H1 (cell line): ENCODE data around the gene SLC17A6. TPM values are rescaled to one million over a fixed set of nuclear protein-coding genes. Genes with fewer than 3 reads are reported as not detected.

Source experiments
- CTCF ChIA-PET: fragments of 300-600 bp; sonication (Branson Sonifier 250); formaldehyde crosslinking; loops from one replicate; lab custom pipeline; 2021; ENCODE audit not compliant: partially characterized antibody; lab: Charles Lee
- POLR2A ChIA-PET: fragments of 300-600 bp; sonication (Branson Sonifier 250); formaldehyde crosslinking; loops from one replicate; lab custom pipeline; 2021; ENCODE audit warnings: inconsistent platforms; ENCODE audit not compliant: partially characterized antibody; lab: Charles Lee
- DNase-seq, 2 experiments: peaks; one replicate each; pipeline versions ENCODE4 v3.0.0 to v3.0.0-alpha.2; 2010 to 2022; ENCODE audit warnings: low spot score in 2 of 2, low read depth in 1 of 2, mixed read lengths in 1 of 2
- FAIRE-seq: peaks from 2 replicates; lab custom pipeline; 2011; peaks lifted over from hg19 to GRCh38; lab: Jason Lieb, UNC
- H2AFZ ChIP-seq: 2 replicates; pipeline ENCODE4 v1.8.1; 2012; ENCODE audit warnings: low read length, inconsistent platforms
- H2AK5ac ChIP-seq: 2 replicates; pipeline ENCODE4 v1.6.1; 2013; ENCODE audit warnings: low read depth, low read length
- H2BK120ac ChIP-seq: replicated peaks from 2 replicates; pipeline ENCODE3; 2013; ENCODE audit warnings: low read depth, low read length, inconsistent platforms
- H2BK12ac ChIP-seq: 2 replicates; pipeline ENCODE4 v1.6.1; 2013; ENCODE audit warnings: low read depth, low read length
- H2BK15ac ChIP-seq: 2 replicates; pipeline ENCODE4 v1.6.1; 2013; ENCODE audit warnings: low read length
- H2BK20ac ChIP-seq: 2 replicates; pipeline ENCODE4 v1.6.1; 2013; ENCODE audit warnings: low read length
- H2BK5ac ChIP-seq: 2 replicates; pipeline ENCODE4 v1.6.1; 2013; ENCODE audit warnings: low read depth, low read length
- H3K14ac ChIP-seq: 2 replicates; pipeline ENCODE4 v1.6.1; 2013; ENCODE audit warnings: inconsistent platforms; ENCODE audit not compliant: insufficient read length
- H3K18ac ChIP-seq: 2 replicates; pipeline ENCODE4 v1.6.1; 2013; ENCODE audit warnings: low read length; ENCODE audit errors: extremely low read depth
- H3K23ac ChIP-seq: 2 replicates; pipeline ENCODE4 v1.6.1; 2013; ENCODE audit warnings: inconsistent platforms; ENCODE audit not compliant: insufficient read length
- H3K23me2 ChIP-seq: 2 replicates; pipeline ENCODE4 v1.6.1; 2013; ENCODE audit warnings: low read depth, low read length
- H3K27ac ChIP-seq: 2 replicates; pipeline ENCODE4 v1.6.1; 2011; ENCODE audit warnings: low read depth, low read length, inconsistent platforms
- H3K27me3 ChIP-seq, 4 experiments: replicated peaks in 1 of 4; 1 replicate in 1 of 4; 2 replicates in 3 of 4; pipeline versions ENCODE4 v1.6.1 to v1.8.1; 2011 to 2013; ENCODE audit warnings: low read length in 3 of 4, mild to moderate bottlenecking in 3 of 4, inconsistent platforms in 2 of 4, mixed read lengths in 2 of 4, moderate library complexity in 1 of 4; ENCODE audit not compliant: control insufficient read depth in 3 of 4, insufficient read depth in 3 of 4; ENCODE audit errors: extremely low read depth in 1 of 4
- H3K36me3 ChIP-seq, 4 experiments: 2 replicates each; pipeline versions ENCODE4 v1.6.1 to v1.8.1; 2011 to 2013; ENCODE audit warnings: mild to moderate bottlenecking in 4 of 4, low read length in 3 of 4, moderate library complexity in 2 of 4, control low read depth in 1 of 4, inconsistent platforms in 1 of 4; ENCODE audit not compliant: insufficient read depth in 4 of 4, control insufficient read depth in 2 of 4
- H3K4ac ChIP-seq: replicated peaks from 2 replicates; pipeline ENCODE3; 2013; ENCODE audit warnings: low read length, low read depth, mixed read lengths, inconsistent platforms; ENCODE audit not compliant: insufficient read length
- H3K4me1 ChIP-seq, 4 experiments: replicated peaks in 1 of 4; 1 replicate in 1 of 4; 2 replicates in 3 of 4; pipeline versions ENCODE4 v1.6.1 to v1.8.1; 2011 to 2013; ENCODE audit warnings: low read length in 3 of 4, inconsistent platforms in 2 of 4, mixed read lengths in 1 of 4; ENCODE audit not compliant: insufficient read depth in 4 of 4, control insufficient read depth in 3 of 4
- H3K4me2 ChIP-seq, 2 experiments: 2 replicates each; pipeline versions ENCODE4 v1.6.1 to v1.8.1; 2011 to 2013; ENCODE audit warnings: low read depth in 2 of 2, low read length in 2 of 2, control low read depth in 1 of 2, inconsistent platforms in 1 of 2, mild to moderate bottlenecking in 1 of 2; ENCODE audit not compliant: insufficient read depth in 1 of 2
- H3K4me3 ChIP-seq, 4 experiments: fragments of 200-600, 300-600 bp in 1 of 4; sonication (generic), shearing (Covaris generic), sonication (Bioruptor Twin) in 1 of 4; 2 replicates each; pipeline versions ENCODE4 v1.5.1 to v1.8.1; 2011 to 2016; ENCODE audit warnings: low read length in 4 of 4, low read depth in 3 of 4, control low read depth in 2 of 4, inconsistent platforms in 2 of 4, mild to moderate bottlenecking in 2 of 4, mixed read lengths in 1 of 4, moderate library complexity in 1 of 4; ENCODE audit not compliant: insufficient read depth in 2 of 4; ENCODE audit errors: extremely low read depth in 1 of 4
- H3K56ac ChIP-seq: replicated peaks from 2 replicates; pipeline ENCODE3; 2013; ENCODE audit warnings: low read depth, mild to moderate bottlenecking, mixed read lengths, low read length, inconsistent platforms; ENCODE audit not compliant: insufficient read length
- H3K79me1 ChIP-seq: 2 replicates; pipeline ENCODE4 v1.6.1; 2013; ENCODE audit warnings: low read depth, low read length, control low read depth
- H3K79me2 ChIP-seq, 2 experiments: 2 replicates each; pipeline versions ENCODE4 v1.6.1 to v1.8.1; 2012 to 2013; ENCODE audit warnings: low read length in 2 of 2, mild to moderate bottlenecking in 2 of 2, inconsistent platforms in 1 of 2; ENCODE audit not compliant: insufficient read depth in 2 of 2, control insufficient read depth in 1 of 2
- H3K9ac ChIP-seq, 4 experiments: replicated peaks in 1 of 4; 1 replicate in 1 of 4; 2 replicates in 3 of 4; pipeline versions ENCODE4 v1.6.1 to v1.8.1; 2011 to 2013; ENCODE audit warnings: low read depth in 3 of 4, low read length in 3 of 4, control low read depth in 2 of 4, mild to moderate bottlenecking in 2 of 4, moderate library complexity in 2 of 4, inconsistent platforms in 1 of 4; ENCODE audit errors: extremely low read depth in 1 of 4
- H3K9me3 ChIP-seq, 2 experiments: 2 replicates each; pipeline versions ENCODE4 v1.6.1 to v1.8.1; 2012 to 2013; ENCODE audit warnings: mild to moderate bottlenecking in 2 of 2, moderate library complexity in 2 of 2, control low read depth in 1 of 2, inconsistent platforms in 1 of 2, low read depth in 1 of 2, low read length in 1 of 2, mixed read lengths in 1 of 2; ENCODE audit not compliant: insufficient read depth in 2 of 2
- H4K20me1 ChIP-seq, 2 experiments: replicated peaks in 1 of 2; 2 replicates each; pipeline versions ENCODE3 to v1.8.1; 2011 to 2013; ENCODE audit warnings: inconsistent platforms in 2 of 2, low read length in 2 of 2, mild to moderate bottlenecking in 1 of 2; ENCODE audit not compliant: insufficient read depth in 2 of 2, control insufficient read depth in 1 of 2
- H4K5ac ChIP-seq: 2 replicates; pipeline ENCODE4 v1.6.1; 2013; ENCODE audit warnings: low read length, low read depth, mixed read lengths, inconsistent platforms; ENCODE audit not compliant: insufficient read length
- H4K8ac ChIP-seq: 2 replicates; pipeline ENCODE4 v1.8.0; 2013; ENCODE audit warnings: mild to moderate bottlenecking, moderate library complexity, low read length, inconsistent platforms; ENCODE audit not compliant: insufficient read depth; ENCODE audit errors: extremely low read depth
- H4K91ac ChIP-seq: replicated peaks from 2 replicates; pipeline ENCODE3; 2013; ENCODE audit warnings: low read length, mixed read lengths, inconsistent platforms; ENCODE audit not compliant: insufficient read length
- BRCA1 ChIP-seq: IDR thresholded peaks from 2 replicates; pipeline ENCODE4 v1.6.1; 2012; ENCODE audit warnings: low read depth, low read length, improper control_type of control experiment
- FOSL1 ChIP-seq: IDR thresholded peaks from 2 replicates; pipeline ENCODE4 v1.6.1; 2011; ENCODE audit warnings: mild to moderate bottlenecking, low read depth, low read length, moderate library complexity; ENCODE audit not compliant: insufficient read depth
- MAFK ChIP-seq: IDR thresholded peaks from 2 replicates; pipeline ENCODE4 v1.6.1; 2012; ENCODE audit warnings: low read depth, mild to moderate bottlenecking, improper control_type of control experiment, low read length
- SAP30 ChIP-seq: fragments of 300-600 bp; sonication (generic); IDR thresholded peaks from 2 replicates; pipeline ENCODE4 v1.7.1; 2012; ENCODE audit warnings: low read length, moderate library complexity, mild to moderate bottlenecking, inconsistent platforms; ENCODE audit not compliant: insufficient read depth, insufficient replicate concordance
- SRF ChIP-seq: IDR thresholded peaks from 2 replicates; pipeline ENCODE4 v1.6.1; 2011; ENCODE audit warnings: mild to moderate bottlenecking, low read depth, low read length, moderate library complexity
- TAF7 ChIP-seq: optimal IDR thresholded peaks from 2 replicates; pipeline ENCODE3; 2011; ENCODE audit warnings: low read depth, mild to moderate bottlenecking, inconsistent platforms, low read length, moderate library complexity, borderline replicate concordance
- polyA plus RNA-seq, 7 experiments: library from polyadenylated mRNA; depleted of rRNA in 3 of 7; stranded (reverse) in 5 of 7; unstranded in 2 of 7; fragments of >200 nt in 5 of 7; fragments of 200-250 nt in 2 of 7; gene quantifications; 1 replicate in 5 of 7; 2 replicates in 1 of 7; 4 replicates in 1 of 7; pipeline versions ENCODE4 v1.2.1 to v1.2.3, GENCODE V29; 2011 to 2013; ENCODE audit warnings: missing spikeins in 2 of 7, mixed read lengths in 2 of 7
- total RNA-seq: library from RNA; stranded (reverse); fragmentation: NEBNext Ultra II Directional; extraction: Animal tissue kit (Norgen Biotek cat#: 25700); gene quantifications from 2 replicates; pipeline ENCODE4 v1.2.1, GENCODE V29; 2021

SLC17A6 gene
- total and polyA plus RNA-seq, 2 of the 8 experiments (the other 6 are each of a cell fraction or from before 2014, with no cell fraction given) = 0.24 to 1.6 TPM

DNA sequence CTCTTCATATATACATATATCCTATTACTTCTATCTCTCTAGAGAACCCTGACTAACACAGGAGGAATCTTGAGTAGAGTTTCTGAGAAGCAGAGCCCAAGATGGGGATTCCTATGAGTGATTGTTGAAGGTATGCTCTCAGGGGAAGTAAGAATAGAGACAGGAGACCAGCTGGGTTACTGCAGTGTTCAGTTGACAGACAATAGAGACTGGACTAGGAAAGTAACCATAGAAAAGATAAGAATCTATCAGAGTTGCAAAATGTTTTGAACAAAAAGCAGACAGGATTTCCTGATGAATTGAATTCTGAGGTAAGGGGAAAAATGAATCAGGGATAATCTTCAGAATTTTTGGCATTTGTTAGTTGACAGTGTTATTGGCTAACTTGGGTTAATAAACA is 54.4 kb downstream of the SLC17A6 start:
- TF ChIP-seq TAF7 (no peak), MAFK (no peak), SRF (no peak), FOSL1 (no peak), SAP30 (no peak), BRCA1 (no peak)
- no peak overlapping the region for H2BK20ac ChIP-seq
- no peak overlapping the region for H3K4ac ChIP-seq
- no peaks in the 10 kb centered on the region for H4K20me1 ChIP-seq
- POLR2A ChIA-PET = no interaction called here
- DNase-seq (no peak), FAIRE-seq (no peak)
- H3K4me1 ChIP-seq = no peaks in the 10 kb centered on the region
- H3K18ac ChIP-seq = no peak overlapping the region
- H3K14ac ChIP-seq = no peak overlapping the region
- H2BK15ac ChIP-seq = no peak overlapping the region
- H3K4me2 ChIP-seq = no peak overlapping the region
- no peak overlapping the region for H2BK120ac ChIP-seq
- no peak overlapping the region for H2AFZ ChIP-seq
- no peak overlapping the region for H3K56ac ChIP-seq
- H3K23me2 ChIP-seq = no peaks in the 10 kb centered on the region
- H4K8ac ChIP-seq = no peak overlapping the region
- H3K36me3 ChIP-seq = no peaks in the 10 kb centered on the region
- H3K9me3 ChIP-seq = no peaks in the 10 kb centered on the region
- no peak overlapping the region for H2BK12ac ChIP-seq
- H3K4me3 ChIP-seq = no peak overlapping the region
- H3K27me3 ChIP-seq = no peaks in the 10 kb centered on the region
- H3K79me1 ChIP-seq = no peaks in the 10 kb centered on the region
- no peak overlapping the region for H4K91ac ChIP-seq
- no peak overlapping the region for H2BK5ac ChIP-seq
- CTCF ChIA-PET = no interaction called here
- H3K23ac ChIP-seq = no peak overlapping the region
- H3K27ac ChIP-seq = no peak overlapping the region
- H3K9ac ChIP-seq = no peak overlapping the region
- H4K5ac ChIP-seq = no peak overlapping the region
- H3K79me2 ChIP-seq = no peaks in the 10 kb centered on the region
- H2AK5ac ChIP-seq = no peak overlapping the region
